ENCODE results near the gene RMC1.

RMC1 gene

DNA sequence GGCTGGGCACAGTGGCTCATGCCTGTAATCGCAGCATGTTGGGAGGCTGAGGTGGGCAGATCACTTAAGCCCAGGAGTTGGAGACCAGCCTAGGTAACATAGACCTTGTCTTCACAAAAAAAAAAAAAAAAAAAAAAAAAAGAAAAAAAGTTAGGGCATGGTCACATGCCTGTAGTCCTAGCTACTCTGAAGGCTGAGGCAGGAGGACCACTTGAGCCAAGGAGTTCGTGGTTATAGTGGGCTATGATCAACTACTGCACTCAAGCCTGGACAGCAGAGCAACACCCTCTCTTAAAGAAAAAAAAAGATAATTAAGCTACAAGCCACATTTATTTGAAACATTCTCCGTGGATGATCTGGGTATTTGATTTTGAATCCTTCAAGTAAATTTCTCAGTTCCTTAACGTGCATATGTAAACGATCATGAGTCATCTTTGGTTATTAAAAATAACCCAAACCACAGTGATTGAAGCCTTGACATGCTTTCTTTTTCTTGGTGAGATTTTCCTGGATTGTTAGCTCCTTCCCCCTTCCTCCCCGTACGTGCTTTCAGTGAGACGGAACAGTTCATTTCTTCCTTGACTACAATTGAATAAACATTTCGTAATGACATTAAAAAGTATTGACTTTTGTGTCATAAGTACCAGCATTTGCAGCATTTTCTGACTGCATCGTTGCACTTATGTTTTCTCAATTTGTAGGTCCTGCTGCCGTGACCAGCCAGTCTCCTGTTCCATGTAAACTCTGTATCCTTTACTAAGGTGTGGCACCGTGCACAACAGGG, 20.3 kb downstream of the RMC1 start:
- Histone ChIP-seq H3K9ac (ENCODE audit: low read depth, low read length) (no peak overlapping the region), H3K9me3 (ENCODE audit: insufficient read depth, low read depth, low read length) (no peaks in the 10 kb centered on the region), H3K36me3 (ENCODE audit: insufficient read depth, low read depth, low read length) (peaks cover 88% of the 10 kb centered on the region), H3K4me3 (ENCODE audit: low read length) (no peak overlapping the region), H3K4me1 (ENCODE audit: insufficient read depth, low read length) (no peaks in the 10 kb centered on the region), H3K27me3 (ENCODE audit: insufficient read depth, low read length) (no peaks in the 10 kb centered on the region), H3K27ac (ENCODE audit: low read length) (no peak overlapping the region)

DNA sequence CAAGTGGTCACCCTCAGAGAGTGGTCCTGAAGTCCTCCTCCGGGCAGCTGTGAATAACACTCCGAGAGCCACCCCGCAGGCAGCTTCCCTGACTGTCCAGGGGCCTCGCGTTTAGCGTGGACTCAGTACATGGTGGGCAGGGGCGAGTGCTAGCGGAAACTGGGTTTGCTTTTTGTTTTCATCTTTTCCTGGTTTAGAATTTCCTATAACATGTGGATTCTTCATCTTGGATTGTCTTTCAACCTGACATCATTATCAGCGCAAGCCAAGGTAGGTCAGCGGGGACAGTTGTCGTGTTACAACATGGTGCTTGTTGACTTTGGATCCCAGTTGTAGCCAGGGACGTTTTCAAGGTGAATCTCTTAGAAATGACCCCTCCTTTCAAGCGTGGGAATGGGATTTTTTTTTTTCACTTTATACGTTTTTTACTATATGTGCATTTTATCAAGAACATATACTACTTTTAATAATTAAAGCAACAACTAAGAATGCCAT, 20.9 kb downstream of the RMC1 start:
- no peak overlapping the region for H3K27ac ChIP-seq (ENCODE audit: low read length)
- H3K4me1 ChIP-seq (ENCODE audit: insufficient read depth, low read length): no peaks in the 10 kb centered on the region
- peaks cover 88% of the 10 kb centered on the region for H3K36me3 ChIP-seq (ENCODE audit: insufficient read depth, low read depth, low read length)
- H3K9me3 ChIP-seq (ENCODE audit: insufficient read depth, low read depth, low read length): no peaks in the 10 kb centered on the region
- no peak overlapping the region for H3K4me3 ChIP-seq (ENCODE audit: low read length)
- H3K27me3 ChIP-seq (ENCODE audit: insufficient read depth, low read length): no peaks in the 10 kb centered on the region
- H3K9ac ChIP-seq (ENCODE audit: low read depth, low read length): no peak overlapping the region

DNA sequence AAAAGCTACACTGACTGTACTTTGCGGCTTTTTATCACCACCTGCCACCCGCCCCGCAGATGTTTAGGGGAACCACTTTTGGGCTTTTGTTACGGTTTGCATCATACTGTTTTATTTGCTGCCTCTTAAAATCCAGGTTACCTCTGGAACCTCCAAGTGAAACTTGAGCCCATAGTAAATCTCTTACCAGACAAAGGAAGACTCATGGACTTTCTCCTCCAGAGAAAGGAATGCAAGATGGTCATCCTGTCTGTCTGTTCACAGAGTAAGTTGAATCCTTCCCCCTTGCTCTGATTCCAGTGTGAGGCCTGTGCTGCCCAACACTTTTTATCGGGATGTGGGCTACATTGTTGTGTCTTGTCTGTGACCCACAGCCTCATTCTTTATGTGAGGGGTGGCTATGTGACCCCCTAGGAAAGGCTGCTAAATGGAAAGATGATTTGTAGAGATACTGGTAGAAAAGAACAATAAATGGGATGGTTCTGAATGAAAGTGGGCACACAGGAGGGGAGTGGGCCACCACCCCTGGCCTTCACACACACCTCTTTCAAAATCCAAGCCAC, 23.3 kb downstream of the RMC1 start:
- Histone ChIP-seq H3K27ac (ENCODE audit: low read length) (no peak overlapping the region), H3K9ac (ENCODE audit: low read depth, low read length) (no peak overlapping the region), H3K27me3 (ENCODE audit: insufficient read depth, low read length) (no peaks in the 10 kb centered on the region), H3K4me1 (ENCODE audit: insufficient read depth, low read length) (no peaks in the 10 kb centered on the region; the same call in 1 of the 2 replicates), H3K4me3 (ENCODE audit: low read length) (no peak overlapping the region), H3K9me3 (ENCODE audit: insufficient read depth, low read depth, low read length) (no peaks in the 10 kb centered on the region), H3K36me3 (ENCODE audit: insufficient read depth, low read depth, low read length) (peaks cover 89% of the 10 kb centered on the region)

DNA sequence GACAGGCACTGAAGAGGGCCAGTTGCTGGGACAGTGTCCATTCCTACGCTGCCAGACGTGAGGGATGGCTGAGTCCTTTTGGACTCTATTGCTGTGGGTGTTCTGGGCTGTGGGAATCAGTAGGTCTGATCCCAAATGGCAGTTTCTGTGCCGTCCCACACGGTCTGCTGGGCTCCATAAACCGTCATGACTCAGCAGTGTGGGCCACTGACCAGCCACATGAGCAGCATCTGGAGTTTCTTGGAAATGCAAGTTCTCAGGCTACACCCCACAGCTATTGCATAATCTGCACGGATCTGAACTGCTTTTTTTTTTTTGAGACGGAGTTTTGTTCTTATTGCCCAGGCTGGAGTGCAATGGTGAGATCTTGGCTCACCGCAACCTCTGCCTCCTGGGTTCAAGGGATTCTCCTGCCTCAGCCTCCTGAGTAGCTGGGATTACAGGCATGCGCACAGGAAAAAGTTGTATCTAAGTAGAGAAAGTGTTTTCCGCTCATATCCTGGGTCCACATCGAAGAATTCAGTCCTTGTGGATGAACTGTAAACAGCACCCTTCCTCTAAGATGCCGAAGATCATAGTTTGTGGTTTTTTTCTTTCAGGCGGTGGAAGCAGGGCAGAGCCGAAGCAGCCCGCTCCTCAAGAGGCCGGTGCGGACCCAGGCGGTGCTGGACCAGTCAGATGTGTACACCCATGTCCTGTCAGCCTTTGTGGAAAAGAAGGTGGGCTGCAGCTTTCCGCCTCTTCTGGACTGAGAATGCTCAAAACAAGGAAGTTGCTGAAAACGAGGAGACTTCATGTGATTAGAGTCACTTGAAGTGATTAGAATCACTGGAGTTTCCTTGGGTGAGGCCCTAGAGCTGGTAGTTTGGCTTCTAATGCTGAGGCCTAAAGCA, 25.5 kb downstream of the RMC1 start:
- no peaks in the 10 kb centered on the region for H3K9me3 ChIP-seq (ENCODE audit: insufficient read depth, low read depth, low read length)
- H3K27me3 ChIP-seq (ENCODE audit: insufficient read depth, low read length): no peaks in the 10 kb centered on the region
- no peaks in the 10 kb centered on the region; the same call in 1 of the 2 replicates for H3K4me1 ChIP-seq (ENCODE audit: insufficient read depth, low read length)
- peaks cover 89% of the 10 kb centered on the region for H3K36me3 ChIP-seq (ENCODE audit: insufficient read depth, low read depth, low read length)
- no peak overlapping the region for H3K9ac ChIP-seq (ENCODE audit: low read depth, low read length)
- no peak overlapping the region for H3K4me3 ChIP-seq (ENCODE audit: low read length)
- H3K27ac ChIP-seq (ENCODE audit: low read length): no peak overlapping the region

DNA sequence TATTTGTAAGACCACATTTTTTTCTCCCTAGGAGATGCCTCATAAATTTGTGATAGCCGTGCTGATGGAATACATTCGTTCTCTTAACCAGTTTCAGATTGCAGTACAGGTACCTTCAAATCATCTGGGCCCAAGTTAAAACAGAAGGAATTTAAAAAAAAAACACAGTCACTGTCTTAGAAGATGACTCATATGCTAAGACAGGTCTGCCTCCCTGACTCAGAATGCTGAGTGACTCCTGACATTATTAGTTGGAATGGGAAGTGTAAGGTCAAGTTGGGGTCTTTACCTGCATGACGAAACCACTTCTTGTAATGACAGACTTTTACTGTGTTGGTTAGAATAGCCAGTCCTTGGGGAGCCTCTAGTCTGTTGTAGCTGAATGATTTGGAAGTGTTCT, 26.3 kb downstream of the RMC1 start:
- Histone ChIP-seq H3K27me3 (ENCODE audit: insufficient read depth, low read length) (no peaks in the 10 kb centered on the region), H3K4me3 (ENCODE audit: low read length) (no peak overlapping the region), H3K36me3 (ENCODE audit: insufficient read depth, low read depth, low read length) (peaks cover 92% of the 10 kb centered on the region), H3K4me1 (ENCODE audit: insufficient read depth, low read length) (no peaks in the 10 kb centered on the region; the same call in 1 of the 2 replicates), H3K9me3 (ENCODE audit: insufficient read depth, low read depth, low read length) (no peaks in the 10 kb centered on the region), H3K27ac (ENCODE audit: low read length) (no peak overlapping the region), H3K9ac (ENCODE audit: low read depth, low read length) (no peak overlapping the region)

DNA sequence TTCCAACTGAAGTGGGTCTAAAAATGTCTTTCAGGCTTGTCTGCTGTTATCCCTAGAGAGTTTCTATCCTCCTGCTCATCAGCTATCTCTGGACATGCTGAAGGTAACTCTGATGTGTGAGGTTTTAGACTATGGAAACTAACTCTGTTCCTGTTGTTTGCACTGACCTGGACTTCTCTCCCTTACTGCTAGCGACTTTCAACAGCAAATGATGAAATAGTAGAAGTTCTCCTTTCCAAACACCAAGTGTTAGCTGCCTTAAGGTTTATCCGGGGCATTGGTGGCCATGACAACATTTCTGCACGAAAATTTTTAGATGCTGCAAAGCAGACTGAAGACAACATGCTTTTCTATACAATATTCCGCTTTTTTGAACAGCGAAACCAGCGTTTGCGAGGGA, 26.9 kb downstream of the RMC1 start:
- peaks cover 98% of the 10 kb centered on the region for H3K36me3 ChIP-seq (ENCODE audit: insufficient read depth, low read depth, low read length)
- no peak overlapping the region for H3K27ac ChIP-seq (ENCODE audit: low read length)
- no peak overlapping the region for H3K4me3 ChIP-seq (ENCODE audit: low read length)
- H3K4me1 ChIP-seq (ENCODE audit: insufficient read depth, low read length): no peaks in the 10 kb centered on the region; the same call in 1 of the 2 replicates
- no peaks in the 10 kb centered on the region for H3K9me3 ChIP-seq (ENCODE audit: insufficient read depth, low read depth, low read length)
- H3K27me3 ChIP-seq (ENCODE audit: insufficient read depth, low read length): no peaks in the 10 kb centered on the region
- no peak overlapping the region for H3K9ac ChIP-seq (ENCODE audit: low read depth, low read length)

DNA sequence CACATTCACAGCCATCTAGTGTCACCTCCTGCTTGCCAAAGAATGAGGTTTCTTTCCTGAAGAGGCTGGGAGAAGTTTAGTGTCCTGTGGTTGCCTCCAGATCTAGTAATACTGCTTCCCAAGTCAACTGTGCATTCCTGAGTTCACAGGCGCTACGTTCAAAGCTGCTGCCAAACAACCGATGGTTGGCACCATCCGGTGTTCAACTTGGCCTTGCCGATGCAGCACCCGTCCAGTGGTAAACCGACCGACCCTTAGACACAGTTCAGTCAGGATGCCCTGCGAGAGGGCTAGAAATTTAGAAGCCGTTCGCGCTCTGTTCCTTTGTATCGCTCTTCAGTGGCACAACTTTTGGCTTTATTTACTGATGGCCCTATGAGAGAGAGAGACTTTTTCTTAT, 28.6 kb downstream of the RMC1 start:
- H3K27ac ChIP-seq (ENCODE audit: low read length): no peak overlapping the region
- no peaks in the 10 kb centered on the region; the same call in 1 of the 2 replicates for H3K4me1 ChIP-seq (ENCODE audit: insufficient read depth, low read length)
- no peak overlapping the region for H3K9ac ChIP-seq (ENCODE audit: low read depth, low read length)
- H3K36me3 ChIP-seq (ENCODE audit: insufficient read depth, low read depth, low read length): peaks cover 100% of the 10 kb centered on the region
- H3K27me3 ChIP-seq (ENCODE audit: insufficient read depth, low read length): no peaks in the 10 kb centered on the region
- H3K4me3 ChIP-seq (ENCODE audit: low read length): no peak overlapping the region
- no peaks in the 10 kb centered on the region for H3K9me3 ChIP-seq (ENCODE audit: insufficient read depth, low read depth, low read length)

DNA sequence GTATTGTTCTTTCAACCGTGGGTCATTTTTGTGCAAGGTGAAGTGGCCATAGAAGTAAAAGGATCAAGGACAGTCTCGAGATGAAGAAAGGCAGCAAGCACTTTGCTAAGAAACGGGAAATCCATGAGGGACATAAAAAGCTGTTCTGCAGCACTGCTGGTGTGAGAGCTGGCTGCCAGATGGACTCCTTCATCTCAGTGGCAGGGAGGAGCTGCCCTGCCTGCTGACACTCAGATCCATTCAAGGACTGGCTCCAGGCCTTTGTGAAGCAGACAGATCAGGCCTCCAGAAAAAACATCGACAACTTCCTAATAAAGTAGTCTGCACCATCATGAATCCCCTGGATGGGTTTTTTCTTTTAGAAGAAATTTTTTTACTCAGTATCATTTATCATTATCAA, 29.5 kb downstream of the RMC1 start:
- Histone ChIP-seq H3K27ac (ENCODE audit: low read length) (no peak overlapping the region), H3K27me3 (ENCODE audit: insufficient read depth, low read length) (no peaks in the 10 kb centered on the region), H3K9me3 (ENCODE audit: insufficient read depth, low read depth, low read length) (no peaks in the 10 kb centered on the region), H3K9ac (ENCODE audit: low read depth, low read length) (no peak overlapping the region), H3K4me1 (ENCODE audit: insufficient read depth, low read length) (no peaks in the 10 kb centered on the region; the same call in 1 of the 2 replicates), H3K4me3 (ENCODE audit: low read length) (no peak overlapping the region), H3K36me3 (ENCODE audit: insufficient read depth, low read depth, low read length) (peaks cover 100% of the 10 kb centered on the region)

DNA sequence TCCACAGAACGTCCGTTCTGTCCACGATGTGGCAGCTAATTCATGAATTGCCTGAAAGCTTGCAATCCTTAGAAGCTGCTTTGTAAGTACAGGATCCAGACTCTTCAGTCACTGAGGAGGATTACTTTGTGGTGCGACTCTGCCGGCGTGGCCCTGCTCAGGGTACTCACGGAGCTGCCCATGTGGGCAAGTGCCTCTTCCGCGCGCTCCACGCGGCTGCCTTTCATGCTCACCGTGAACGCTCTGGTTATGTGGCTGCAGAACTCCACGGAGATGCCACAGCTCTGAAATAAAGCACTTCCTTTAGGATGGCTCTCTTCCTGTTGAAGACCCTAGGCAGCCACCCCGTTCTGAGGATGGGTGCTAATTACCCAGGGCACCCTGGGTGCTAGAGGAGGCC, 31.0 kb downstream of the RMC1 start:
- Histone ChIP-seq H3K4me3 (ENCODE audit: low read length) (no peak overlapping the region), H3K4me1 (ENCODE audit: insufficient read depth, low read length) (no peaks in the 10 kb centered on the region; the same call in 1 of the 2 replicates), H3K27ac (ENCODE audit: low read length) (no peak overlapping the region), H3K9ac (ENCODE audit: low read depth, low read length) (no peak overlapping the region), H3K27me3 (ENCODE audit: insufficient read depth, low read length) (no peaks in the 10 kb centered on the region), H3K9me3 (ENCODE audit: insufficient read depth, low read depth, low read length) (no peaks in the 10 kb centered on the region), H3K36me3 (ENCODE audit: insufficient read depth, low read depth, low read length) (peaks cover 100% of the 10 kb centered on the region)

DNA sequence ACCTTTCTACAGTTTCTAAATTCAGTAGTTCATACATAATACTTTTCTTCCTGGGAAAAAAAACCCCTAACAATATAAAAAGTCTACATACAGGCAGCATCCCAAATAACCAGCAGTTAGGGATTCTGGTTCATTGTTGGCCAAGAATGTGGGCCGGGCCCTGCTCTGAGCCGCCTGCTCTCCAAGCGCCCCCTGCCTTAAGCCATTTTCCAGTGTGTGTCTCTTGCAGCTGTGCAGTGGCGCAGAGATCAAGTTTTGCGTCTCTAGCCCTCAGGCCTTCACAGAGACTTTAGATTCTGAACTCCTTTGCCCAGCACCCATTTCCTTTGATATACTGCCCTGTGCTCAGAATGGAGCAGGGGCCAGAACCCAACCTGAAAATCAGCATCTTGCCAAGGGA, 32.9 kb downstream of the RMC1 start:
- Histone ChIP-seq H3K27me3 (ENCODE audit: insufficient read depth, low read length) (no peaks in the 10 kb centered on the region), H3K9ac (ENCODE audit: low read depth, low read length) (no peak overlapping the region), H3K36me3 (ENCODE audit: insufficient read depth, low read depth, low read length) (peaks cover 100% of the 10 kb centered on the region), H3K4me1 (ENCODE audit: insufficient read depth, low read length) (no peaks in the 10 kb centered on the region), H3K27ac (ENCODE audit: low read length) (no peak overlapping the region), H3K9me3 (ENCODE audit: insufficient read depth, low read depth, low read length) (no peaks in the 10 kb centered on the region), H3K4me3 (ENCODE audit: low read length) (no peak overlapping the region)

DNA sequence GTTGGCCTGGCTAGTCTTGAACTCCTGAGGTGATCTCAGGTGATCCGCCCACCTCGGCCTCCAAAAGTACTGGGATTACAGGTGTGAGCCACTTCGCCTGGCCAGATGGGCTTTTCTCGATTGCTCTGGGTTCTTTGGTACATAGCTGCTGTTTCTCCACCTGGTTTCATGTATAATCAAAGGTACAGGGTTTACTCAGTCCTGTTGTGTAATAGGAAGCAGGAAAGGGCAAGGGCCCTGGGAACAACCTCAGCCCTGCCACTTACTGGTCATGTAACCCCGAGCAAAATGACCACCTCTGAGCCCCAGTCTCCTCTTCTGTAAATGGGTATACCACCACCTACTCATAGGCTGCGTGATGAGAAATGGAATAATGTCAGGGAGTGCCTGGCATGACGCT, 34.0 kb downstream of the RMC1 start:
- Histone ChIP-seq H3K36me3 (ENCODE audit: insufficient read depth, low read depth, low read length) (peaks cover 100% of the 10 kb centered on the region), H3K9me3 (ENCODE audit: insufficient read depth, low read depth, low read length) (no peaks in the 10 kb centered on the region), H3K4me3 (ENCODE audit: low read length) (no peak overlapping the region), H3K9ac (ENCODE audit: low read depth, low read length) (no peak overlapping the region), H3K4me1 (ENCODE audit: insufficient read depth, low read length) (no peaks in the 10 kb centered on the region), H3K27ac (ENCODE audit: low read length) (no peak overlapping the region), H3K27me3 (ENCODE audit: insufficient read depth, low read length) (no peaks in the 10 kb centered on the region)

Data from iPS-20b (cell line).